HG02852 (cell line): Measurements from ENCODE around the gene VSIG2.

Source experiments
- ATAC-seq: cut with Tn5 transposase; IDR thresholded peaks from one replicate; pipeline ENCODE4 v1.9.1; 2021; ENCODE audit warnings: mild to moderate bottlenecking, moderate library complexity; ENCODE audit not compliant: unreplicated experiment

Gene VSIG2

GRCh38 chr11:124748481-124749343 lies 3.3 kb downstream of the VSIG2 start:
- ATAC-seq, result no peak

GRCh38 chr11:124748100-124748418 lies 4.0 kb downstream of the VSIG2 start:
- no peak for ATAC-seq

GRCh38 chr11:124747406-124748099 lies 4.5 kb downstream of the VSIG2 start:
- no peak for ATAC-seq

GRCh38 chr11:124746621-124747243 lies 5.3 kb downstream of the VSIG2 start:
- ATAC-seq, result peak; percentile 92

- ATAC-seq, result peak; percentile 21
These were observed 6.0 kb downstream of the VSIG2 start for GRCh38 chr11:124745835-124746620.

GRCh38 chr11:124745270-124745834 lies 6.7 kb downstream of the VSIG2 start:
- no peak for ATAC-seq

- ATAC-seq, result no peak
These were observed 9.0 kb downstream of the VSIG2 start for GRCh38 chr11:124743050-124743449.

- ATAC-seq, result no peak
These were observed 9.5 kb downstream of the VSIG2 start for GRCh38 chr11:124742555-124742954.

GRCh38 chr11:124740277-124740882 lies 11.7 kb downstream of the VSIG2 start:
- peak; percentile 38 for ATAC-seq

- peak; percentile 98 for ATAC-seq
These were observed 12.4 kb downstream of the VSIG2 start, which contains the start of gene NRGN for GRCh38 chr11:124739479-124740276. NRGN (plus strand) TSS chr11:124739942; CDS start chr11:124740085, 143 bp downstream.

GRCh38 chr11:124738713-124739478 lies 13.2 kb downstream of the VSIG2 start:
- ATAC-seq, result no peak

GRCh38 chr11:124737638-124738305 lies 14.3 kb downstream of the VSIG2 start:
- ATAC-seq, result no peak

GRCh38 chr11:124736736-124737135 lies 15.3 kb downstream of the VSIG2 start:
- no peak for ATAC-seq

- no peak for ATAC-seq
These were observed 19.8 kb downstream of the VSIG2 start for GRCh38 chr11:124732230-124732629.

GRCh38 chr11:124729571-124729970 lies 22.5 kb downstream of the VSIG2 start:
- no peak for ATAC-seq

- ATAC-seq, result no peak
These were observed 23.9 kb downstream of the VSIG2 start for GRCh38 chr11:124728134-124728533.

GRCh38 chr11:124727474-124727873 lies 24.6 kb downstream of the VSIG2 start:
- no peak for ATAC-seq

- ATAC-seq, result no peak
These were observed 26.3 kb downstream of the VSIG2 start for GRCh38 chr11:124725719-124726105.
